ENCODE data around the gene PDE4D.

DNA sequence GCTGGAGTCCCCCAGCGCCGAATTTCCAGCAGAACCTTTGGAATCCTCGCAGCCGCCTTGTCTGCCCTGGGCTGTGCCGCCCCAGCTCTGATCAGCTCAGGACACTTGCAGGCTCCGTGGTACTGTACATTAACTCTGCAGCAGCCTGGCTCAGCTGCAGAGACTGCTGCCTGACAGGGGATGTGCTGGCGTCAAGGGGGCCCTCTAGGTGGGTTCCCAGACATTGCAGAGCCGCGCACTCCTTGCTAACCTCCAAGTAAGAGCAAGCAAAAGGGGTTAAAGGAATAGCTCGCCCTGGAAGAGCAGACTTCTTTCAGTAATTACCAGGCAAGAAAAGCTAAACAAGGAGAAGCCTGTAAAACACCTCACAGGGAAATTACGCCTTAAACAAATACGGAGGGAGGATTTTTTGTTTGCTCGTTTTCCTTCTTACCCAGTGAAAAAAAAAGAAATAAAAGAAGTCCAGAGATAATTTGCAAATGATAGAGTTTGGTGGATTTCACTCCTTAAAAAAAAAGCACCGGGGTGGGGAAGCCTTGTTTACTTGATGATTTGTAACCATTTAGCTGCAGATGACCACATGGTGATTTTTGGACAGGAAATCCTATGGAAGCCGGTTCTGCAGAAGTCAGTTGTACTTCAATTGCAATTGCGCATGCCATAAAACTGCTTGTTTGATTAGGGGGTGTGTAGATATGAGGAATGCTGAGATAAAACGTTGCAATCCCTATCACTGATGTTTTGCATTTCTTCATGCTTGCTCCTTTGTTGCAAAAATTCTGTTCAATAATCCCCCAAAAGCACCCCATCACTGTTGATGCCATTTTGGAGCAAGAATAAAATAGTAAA lies 305.8 kb downstream of the PDE4D start:
- TF ChIP-seq, protein P1, sequence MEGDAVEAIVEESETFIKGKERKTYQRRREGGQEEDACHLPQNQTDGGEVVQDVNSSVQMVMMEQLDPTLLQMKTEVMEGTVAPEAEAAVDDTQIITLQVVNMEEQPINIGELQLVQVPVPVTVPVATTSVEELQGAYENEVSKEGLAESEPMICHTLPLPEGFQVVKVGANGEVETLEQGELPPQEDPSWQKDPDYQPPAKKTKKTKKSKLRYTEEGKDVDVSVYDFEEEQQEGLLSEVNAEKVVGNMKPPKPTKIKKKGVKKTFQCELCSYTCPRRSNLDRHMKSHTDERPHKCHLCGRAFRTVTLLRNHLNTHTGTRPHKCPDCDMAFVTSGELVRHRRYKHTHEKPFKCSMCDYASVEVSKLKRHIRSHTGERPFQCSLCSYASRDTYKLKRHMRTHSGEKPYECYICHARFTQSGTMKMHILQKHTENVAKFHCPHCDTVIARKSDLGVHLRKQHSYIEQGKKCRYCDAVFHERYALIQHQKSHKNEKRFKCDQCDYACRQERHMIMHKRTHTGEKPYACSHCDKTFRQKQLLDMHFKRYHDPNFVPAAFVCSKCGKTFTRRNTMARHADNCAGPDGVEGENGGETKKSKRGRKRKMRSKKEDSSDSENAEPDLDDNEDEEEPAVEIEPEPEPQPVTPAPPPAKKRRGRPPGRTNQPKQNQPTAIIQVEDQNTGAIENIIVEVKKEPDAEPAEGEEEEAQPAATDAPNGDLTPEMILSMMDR (IDR thresholded peaks at IDR 0.05): no peak
- TF ChIP-seq POLR2A (IDR thresholded peaks at IDR 0.05): no peak
